Fibroblast of villous mesenchyme (primary cell): ENCODE results near the gene IMPG2. TPM values are rescaled to one million over a fixed set of nuclear protein-coding genes. Genes with fewer than 3 reads are reported as not detected.

ENCODE experiments used
- DNase-seq: peaks from one replicate; pipeline ENCODE4 v3.0.0-alpha.2; 2010; ENCODE audit warnings: low read depth
- H3K4me3 ChIP-seq: 2 replicates; pipeline ENCODE4 v1.5.1; 2011; ENCODE audit warnings: low read depth, mild to moderate bottlenecking, low read length
- CTCF ChIP-seq: IDR thresholded peaks from 2 replicates; pipeline ENCODE4 v1.5.1; 2012; ENCODE audit warnings: low read depth, mild to moderate bottlenecking, low read length; ENCODE audit not compliant: insufficient read depth
- total RNA-seq: library from RNA; depleted of rRNA; stranded (reverse); fragments of >200 nt; gene quantifications from 2 replicates; pipeline ENCODE4 v1.2.3, GENCODE V29; 2012

The IMPG2 gene
- total RNA-seq, 1 donor: 0.43 TPM

- no peak overlapping the region for H3K4me3 ChIP-seq
- DNase-seq: no peak
- no peak for TF ChIP-seq CTCF
Measured at GRCh38 chr3:101181801-101182200, 138.6 kb downstream of the IMPG2 start.

- no peak overlapping the region for H3K4me3 ChIP-seq
- no peak for TF ChIP-seq CTCF
- peak; percentile 36 for DNase-seq
Measured at GRCh38 chr3:101179637-101180036, 140.7 kb downstream of the IMPG2 start.

- DNase-seq: no peak
- H3K4me3 ChIP-seq: no peak overlapping the region
- no peak for TF ChIP-seq CTCF
Measured at GRCh38 chr3:101177577-101177976, 142.8 kb downstream of the IMPG2 start.

Other genes starting within 250 kb of the IMPG2 start
- gene SENP7, start 192.6 kb upstream of the IMPG2 start, total RNA-seq: 9.7 and 16.4 TPM in 2 replicates
- gene TRMT10C, start 241.3 kb upstream of the IMPG2 start, total RNA-seq: 21.9 and 38.4 TPM in 2 replicates